Effector memory CD8-positive, alpha-beta T cell (primary cell): ENCODE data around the gene FMNL1.
"Not testable (repeated sequence)": the region's sequence is repeated elsewhere in the genome, so short reads cannot be mapped to it uniquely, and the experiment has no call there.

Experiments
- ATAC-seq: fragments of 150-1000 bp; cut with Tn5 transposase; replicated peaks from 2 replicates; pipeline ENCODE4 v1.10.0; 2021; ENCODE audit warnings: mild to moderate bottlenecking, moderate library complexity
- DNase-seq, 3 experiments: peaks; one replicate each; pipeline ENCODE4 v3.0.0; 2021
- H3K27ac Mint-ChIP-seq, 2 donors: one replicate each; pipeline ENCODE4 v1.8.0; 2022; ENCODE audit warnings: mild to moderate bottlenecking in 2 of 2, mixed read lengths in 2 of 2, moderate library complexity in 2 of 2
- H3K27me3 Mint-ChIP-seq, 2 donors: one replicate each; pipeline ENCODE4 v1.8.0; 2022; ENCODE audit warnings: mixed read lengths in 2 of 2
- H3K36me3 Mint-ChIP-seq: one replicate; pipeline ENCODE4 v1.8.0; 2022; ENCODE audit warnings: mild to moderate bottlenecking, moderate library complexity, mixed read lengths; ENCODE audit not compliant: insufficient read depth
- H3K4me1 Mint-ChIP-seq, 2 donors: one replicate each; pipeline ENCODE4 v1.8.0; 2022; ENCODE audit warnings: low read depth in 2 of 2, mixed read lengths in 2 of 2
- H3K4me3 Mint-ChIP-seq, 2 donors: one replicate each; pipeline ENCODE4 v1.8.0; 2022; ENCODE audit warnings: mild to moderate bottlenecking in 2 of 2, mixed read lengths in 2 of 2, moderate library complexity in 2 of 2
- H3K9me3 Mint-ChIP-seq, 2 donors: one replicate each; pipeline ENCODE4 v1.8.0; 2022; ENCODE audit warnings: mixed read lengths in 2 of 2

FMNL1 gene

GRCh38 chr17:45246861-45247428 is 25.3 kb downstream of the FMNL1 start:
- Mint-ChIP-seq H3K36me3 (peaks cover 77% of the 10 kb centered on the region), H3K27ac (peak overlapping the region; percentile 98 to 99), H3K27me3 (no peaks in the 10 kb centered on the region), H3K4me3 (peak overlapping the region; percentile 88 to 89), H3K9me3 (no peaks in the 10 kb centered on the region), H3K4me1 (peaks cover 30 to 34% of the 10 kb centered on the region in 2 donors)
- DNase-seq (no peak), ATAC-seq (peak; percentile 51)

- peak overlapping the region; percentile 98 to 99 for H3K27ac Mint-ChIP-seq
- H3K36me3 Mint-ChIP-seq = peaks cover 71% of the 10 kb centered on the region
- peak overlapping the region; percentile 88 to 89 for H3K4me3 Mint-ChIP-seq
- peak; percentile 96 for DNase-seq
- peak; percentile 78 for ATAC-seq
- no peaks in the 10 kb centered on the region for H3K9me3 Mint-ChIP-seq
- no peaks in the 10 kb centered on the region for H3K27me3 Mint-ChIP-seq
- H3K4me1 Mint-ChIP-seq = peaks cover 34 to 35% of the 10 kb centered on the region in 2 donors
Measured at GRCh38 chr17:45247429-45248131, 25.9 kb downstream of the FMNL1 start.

- Mint-ChIP-seq H3K27me3 (no peaks in the 10 kb centered on the region), H3K4me1 (peaks cover 36 to 38% of the 10 kb centered on the region in 2 donors), H3K4me3 (peak overlapping the region; percentile 88 to 89), H3K9me3 (no peaks in the 10 kb centered on the region), H3K27ac (peak overlapping the region; percentile 98 to 99), H3K36me3 (peaks cover 67% of the 10 kb centered on the region)
- peak; percentile 72 for ATAC-seq
- peak; percentile 79 to 81 (median 79) for DNase-seq
Measured at GRCh38 chr17:45248132-45248957, 26.7 kb downstream of the FMNL1 start.

GRCh38 chr17:45251931-45252330 is 30.2 kb downstream of the FMNL1 start:
- Mint-ChIP-seq H3K36me3 (peaks cover 34% of the 10 kb centered on the region), H3K9me3 (no peaks in the 10 kb centered on the region), H3K4me3 (no peak overlapping the region), H3K27ac (peak overlapping the region in 1 of 2 donors; percentile 82), H3K27me3 (no peaks in the 10 kb centered on the region), H3K4me1 (peaks cover 24 to 37% of the 10 kb centered on the region in 2 donors)
- DNase-seq (no peak), ATAC-seq (no peak)

GRCh38 chr17:45253237-45253636 is 31.6 kb downstream of the FMNL1 start:
- ATAC-seq, H3K9me3 Mint-ChIP-seq, DNase-seq, H3K27me3 Mint-ChIP-seq: not testable (repeated sequence)
- Mint-ChIP-seq H3K4me3 (peak overlapping the region in 1 of 2 donors; percentile 22), H3K4me1 (peaks cover 27 to 40% of the 10 kb centered on the region in 2 donors), H3K27ac (peak overlapping the region; percentile 49 to 65), H3K36me3 (peaks cover 21% of the 10 kb centered on the region)

- H3K4me3 Mint-ChIP-seq = no peak overlapping the region
Measured at GRCh38 chr17:45253879-45254278, 32.2 kb downstream of the FMNL1 start.

GRCh38 chr17:45255358-45255757 is 33.7 kb downstream of the FMNL1 start:
- Mint-ChIP-seq H3K4me3 (no peak overlapping the region), H3K36me3 (peaks cover 15% of the 10 kb centered on the region), H3K9me3 (no peaks in the 10 kb centered on the region), H3K27me3 (no peaks in the 10 kb centered on the region), H3K27ac (peak overlapping the region in 1 of 2 donors; percentile 66), H3K4me1 (peaks cover 20 to 34% of the 10 kb centered on the region in 2 donors)
- DNase-seq = no peak
- no peak for ATAC-seq

More at GRCh38 chr17:45253879-45254278, 32.2 kb downstream of the FMNL1 start:
- DNase-seq (no peak), ATAC-seq (no peak)
- no peaks in the 10 kb centered on the region for H3K9me3 Mint-ChIP-seq
- H3K27ac Mint-ChIP-seq = peak overlapping the region in 1 of 2 donors; percentile 65
- H3K36me3 Mint-ChIP-seq = peaks cover 16% of the 10 kb centered on the region
- peaks cover 20 to 34% of the 10 kb centered on the region in 2 donors for H3K4me1 Mint-ChIP-seq
- no peaks in the 10 kb centered on the region for H3K27me3 Mint-ChIP-seq

- peak; percentile 19 for ATAC-seq
- H3K27ac Mint-ChIP-seq = peak overlapping the region in 1 of 2 donors; percentile 21
- H3K4me3 Mint-ChIP-seq = no peak overlapping the region
- no peaks in the 10 kb centered on the region for H3K27me3 Mint-ChIP-seq
- DNase-seq = no peak
- no peaks in the 10 kb centered on the region for H3K9me3 Mint-ChIP-seq
- H3K36me3 Mint-ChIP-seq = peaks cover 10% of the 10 kb centered on the region
- H3K4me1 Mint-ChIP-seq = peaks cover 21 to 34% of the 10 kb centered on the region in 2 donors
Measured at GRCh38 chr17:45256114-45256966, 34.7 kb downstream of the FMNL1 start.

- Mint-ChIP-seq H3K36me3 (peaks cover 10% of the 10 kb centered on the region), H3K4me1 (peaks cover 27 to 32% of the 10 kb centered on the region in 2 donors), H3K9me3 (no peaks in the 10 kb centered on the region), H3K27me3 (no peaks in the 10 kb centered on the region), H3K27ac (peak overlapping the region in 1 of 2 donors; percentile 21), H3K4me3 (no peak overlapping the region)
- ATAC-seq (no peak), DNase-seq (no peak)
Measured at GRCh38 chr17:45257115-45257514, 35.4 kb downstream of the FMNL1 start.

- ATAC-seq (no peak), DNase-seq (no peak)
- H3K9me3 Mint-ChIP-seq = no peaks in the 10 kb centered on the region
- H3K36me3 Mint-ChIP-seq = peaks cover 4% of the 10 kb centered on the region
- no peak overlapping the region for H3K4me3 Mint-ChIP-seq
- H3K4me1 Mint-ChIP-seq = peaks cover 16 to 27% of the 10 kb centered on the region in 2 donors
- H3K27me3 Mint-ChIP-seq = no peaks in the 10 kb centered on the region
- H3K27ac Mint-ChIP-seq = no peak overlapping the region
Measured at GRCh38 chr17:45258981-45259380, 37.3 kb downstream of the FMNL1 start.

GRCh38 chr17:45260204-45260783 is 38.6 kb downstream of the FMNL1 start:
- DNase-seq = no peak
- H3K36me3 Mint-ChIP-seq = peaks cover 15% of the 10 kb centered on the region
- H3K4me1 Mint-ChIP-seq = peaks cover 10 to 22% of the 10 kb centered on the region in 2 donors
- H3K27ac Mint-ChIP-seq = peak overlapping the region in 1 of 2 donors; percentile 46
- no peaks in the 10 kb centered on the region for H3K27me3 Mint-ChIP-seq
- no peaks in the 10 kb centered on the region for H3K9me3 Mint-ChIP-seq
- no peak for ATAC-seq
- H3K4me3 Mint-ChIP-seq = no peak overlapping the region
